Skeletal muscle tissue (tissue), 4 donors: ENCODE results near the gene UNC119B. TPM values are rescaled to one million over a fixed set of nuclear protein-coding genes. Genes with fewer than 3 reads are reported as not detected.
A peak's percentile ranks its signal among the peaks of the same experiment; 100 is the strongest.

ENCODE experiments used
- H3K27ac ChIP-seq: one replicate; pipeline ENCODE4 v1.7.0; 2013; ENCODE audit warnings: mild to moderate bottlenecking, low read depth, low read length, inconsistent platforms
- H3K27me3 ChIP-seq, 3 donors: one replicate each; pipeline ENCODE4 v1.7.0; 2013; ENCODE audit warnings: low read length in 3 of 3; ENCODE audit not compliant: control insufficient read depth in 3 of 3, insufficient read depth in 3 of 3
- H3K36me3 ChIP-seq, 3 donors: one replicate each; pipeline ENCODE4 v1.7.0; 2013; ENCODE audit warnings: low read length in 3 of 3; ENCODE audit not compliant: control insufficient read depth in 3 of 3, insufficient read depth in 3 of 3
- H3K4me1 ChIP-seq, 3 donors: one replicate each; pipeline ENCODE4 v1.7.0; 2013; ENCODE audit warnings: low read length in 3 of 3, mild to moderate bottlenecking in 3 of 3; ENCODE audit not compliant: control insufficient read depth in 3 of 3, insufficient read depth in 3 of 3
- H3K4me3 ChIP-seq, 3 donors: one replicate each; pipeline ENCODE4 v1.7.0; 2013; ENCODE audit warnings: low read length in 3 of 3
- H3K9ac ChIP-seq, 3 donors: one replicate each; pipeline ENCODE4 v1.7.0; 2013; ENCODE audit warnings: low read length in 3 of 3, mild to moderate bottlenecking in 3 of 3, moderate library complexity in 2 of 3, low read depth in 1 of 3
- H3K9me3 ChIP-seq, 3 donors: one replicate each; pipeline ENCODE4 v1.7.0; 2013; ENCODE audit warnings: low read length in 3 of 3; ENCODE audit not compliant: control insufficient read depth in 3 of 3
- total RNA-seq: library from RNA; depleted of rRNA; stranded (reverse); fragments of >200 nt; gene quantifications from one replicate; pipeline ENCODE4 v1.2.3, GENCODE V29; 2014
- donor health status: Osteomylitis.

Gene UNC119B
- total RNA-seq, 1 donor from 2014 or later, result 7.3 TPM

DNA sequence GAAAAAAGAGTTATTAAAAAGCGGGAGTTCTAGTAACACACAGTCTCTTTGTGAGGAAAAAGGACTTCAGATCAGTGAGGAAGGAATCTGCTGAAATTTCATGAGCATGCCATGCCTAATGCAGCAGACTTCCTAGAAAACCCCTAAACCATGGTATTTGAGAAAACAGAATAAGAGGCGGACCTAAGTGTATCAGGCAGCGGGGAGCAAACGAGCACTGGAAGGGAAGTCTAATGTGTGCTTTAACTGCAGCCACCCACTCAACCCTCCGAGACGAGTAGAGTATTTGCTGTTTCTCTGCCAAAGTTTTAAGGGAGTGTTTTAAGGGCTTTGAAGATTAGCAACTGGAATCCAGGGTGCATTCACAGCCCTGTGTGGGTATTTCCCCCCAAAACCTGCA lies 51.8 kb downstream of the UNC119B start:
- peak overlapping the region; percentile 18 to 85 (median 71) for H3K9ac ChIP-seq

DNA sequence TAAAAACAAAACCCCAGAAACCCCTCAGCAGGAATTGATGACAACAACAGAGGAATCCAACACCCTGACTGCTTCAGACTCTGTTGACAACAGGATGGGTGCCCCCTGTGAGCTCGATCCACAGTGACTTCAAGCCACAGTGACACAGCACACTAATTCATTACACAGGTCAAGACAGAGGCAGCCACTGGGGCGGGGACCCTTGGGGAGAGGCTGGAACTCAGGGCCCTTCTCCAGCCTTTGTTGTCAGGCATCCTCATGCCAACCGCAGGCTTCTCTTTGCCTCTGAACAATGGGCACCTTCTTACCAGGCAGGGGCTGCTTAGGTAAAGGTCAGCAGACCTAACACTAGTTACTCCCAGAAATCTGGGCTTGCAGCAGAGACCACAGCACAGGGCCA lies 53.0 kb downstream of the UNC119B start:
- H3K4me1 ChIP-seq, result peaks cover 34 to 43% (median 37%) of the 10 kb centered on the region in 3 donors
- no peak overlapping the region for H3K4me3 ChIP-seq
- no peaks in the 10 kb centered on the region for H3K9me3 ChIP-seq
- no peaks in the 10 kb centered on the region for H3K27me3 ChIP-seq
- peak overlapping the region; percentile 41 for H3K27ac ChIP-seq
- no peak overlapping the region for H3K9ac ChIP-seq
- peaks cover 37 to 38% (median 37%) of the 10 kb centered on the region in 3 donors for H3K36me3 ChIP-seq

More for the DNA sequence above, 51.8 kb downstream of the UNC119B start:
- Histone ChIP-seq H3K36me3 (peaks cover 25 to 29% (median 27%) of the 10 kb centered on the region in 3 donors), H3K4me1 (peaks cover 40 to 55% (median 43%) of the 10 kb centered on the region in 3 donors), H3K27ac (peak overlapping the region; percentile 87), H3K4me3 (peak overlapping the region in 2 of 3 donors; percentile 50 to 71), H3K27me3 (no peaks in the 10 kb centered on the region), H3K9me3 (no peaks in the 10 kb centered on the region)

DNA sequence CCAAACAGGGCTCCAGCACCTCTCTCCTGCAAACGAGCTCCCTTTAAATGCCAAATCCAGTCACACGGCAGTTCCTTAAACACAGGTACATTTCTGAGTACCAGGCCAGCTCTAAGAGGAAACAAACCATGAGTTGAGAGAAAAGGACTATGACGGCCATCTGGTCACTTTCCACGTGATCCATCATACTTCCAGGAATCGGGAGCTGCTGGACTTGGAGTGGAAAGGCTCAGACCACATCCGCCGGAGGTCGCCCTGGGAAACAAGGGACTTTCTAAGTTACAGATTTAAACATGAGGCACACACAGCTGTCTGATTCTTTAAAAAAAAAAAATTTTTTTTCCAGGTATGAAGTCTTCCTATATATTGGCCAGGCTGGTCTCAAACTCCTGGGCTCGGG lies 54.6 kb downstream of the UNC119B start:
- H3K4me1 ChIP-seq, result peaks cover 24 to 29% (median 28%) of the 10 kb centered on the region in 3 donors
- peaks cover 44 to 45% (median 45%) of the 10 kb centered on the region in 3 donors for H3K36me3 ChIP-seq
- no peak overlapping the region for H3K9ac ChIP-seq
- H3K27ac ChIP-seq, result no peak overlapping the region
- no peaks in the 10 kb centered on the region for H3K27me3 ChIP-seq
- no peaks in the 10 kb centered on the region for H3K9me3 ChIP-seq
- H3K4me3 ChIP-seq, result no peak overlapping the region

DNA sequence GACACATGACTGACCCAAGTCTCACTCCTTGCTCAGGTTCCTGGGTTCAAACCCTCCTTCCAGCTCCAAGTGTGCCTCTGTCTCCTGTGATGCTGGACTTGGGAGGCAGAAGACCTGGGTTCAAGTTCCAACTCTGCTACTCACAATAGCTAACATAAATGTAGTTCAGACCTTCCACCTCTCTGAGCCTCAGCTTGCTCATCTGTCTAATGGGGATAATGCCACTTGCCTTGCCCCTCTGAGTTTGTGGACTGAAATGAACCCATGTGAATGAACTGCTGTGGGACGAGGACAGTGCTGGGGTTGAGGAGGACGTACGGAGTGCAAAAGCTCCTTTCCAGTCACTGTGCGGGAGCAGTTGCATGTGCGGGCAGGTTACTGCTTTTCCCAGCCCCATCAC lies 56.3 kb downstream of the UNC119B start:
- Histone ChIP-seq H3K9ac (no peak overlapping the region), H3K4me1 (peaks cover 8 to 12% (median 11%) of the 10 kb centered on the region in 3 donors), H3K9me3 (no peaks in the 10 kb centered on the region), H3K27ac (no peak overlapping the region), H3K36me3 (peaks cover 42 to 49% (median 45%) of the 10 kb centered on the region in 3 donors), H3K27me3 (no peaks in the 10 kb centered on the region), H3K4me3 (no peak overlapping the region)

DNA sequence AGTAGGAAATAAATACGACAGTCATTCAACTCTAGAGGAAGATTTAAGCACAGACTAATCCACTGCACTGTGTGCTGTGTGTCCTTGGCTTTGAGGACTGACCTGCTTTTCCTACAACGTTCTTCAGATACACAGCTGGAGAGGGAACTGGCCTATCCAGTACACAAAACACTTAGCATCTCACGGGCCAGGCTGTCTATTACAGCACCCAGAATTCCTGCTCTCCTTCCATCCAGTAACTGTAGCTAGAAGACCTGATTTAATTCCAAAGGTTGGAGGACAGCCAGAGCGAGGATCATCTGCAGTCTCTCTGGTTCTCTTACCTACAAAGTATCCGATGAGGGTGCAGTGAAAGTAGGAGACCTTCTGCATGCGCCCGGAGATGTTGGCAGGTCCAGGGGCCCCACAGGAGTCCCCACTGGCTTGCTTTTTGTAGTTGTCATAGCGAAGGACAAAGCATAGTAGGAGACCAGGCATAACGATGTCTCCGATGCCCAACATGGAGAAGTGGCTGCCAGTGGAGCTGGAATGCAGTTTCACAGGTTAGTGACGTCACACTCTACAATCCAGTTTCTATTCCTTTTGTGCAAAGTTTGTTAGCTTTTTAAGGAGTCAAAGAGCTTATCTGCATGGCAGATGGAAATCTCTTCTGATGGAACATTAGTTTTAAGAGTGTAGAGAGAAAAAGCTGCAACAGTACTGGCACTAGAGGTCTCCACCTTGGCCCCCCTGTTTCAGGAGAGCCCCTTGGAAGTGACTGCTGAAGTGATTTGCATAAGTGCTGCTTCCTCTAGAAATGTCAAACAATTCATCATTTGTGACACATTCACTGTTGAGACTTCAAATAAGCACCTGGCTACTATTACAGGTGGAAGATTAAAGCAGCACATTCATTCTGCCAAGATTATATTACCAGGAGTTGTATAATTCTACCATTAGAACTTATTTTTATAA lies 57.1 kb downstream of the UNC119B start:
- no peak overlapping the region for H3K9ac ChIP-seq
- H3K27me3 ChIP-seq, result no peaks in the 10 kb centered on the region
- peaks cover 42 to 50% (median 45%) of the 10 kb centered on the region in 3 donors for H3K36me3 ChIP-seq
- H3K4me3 ChIP-seq, result no peak overlapping the region
- no peaks in the 10 kb centered on the region for H3K9me3 ChIP-seq
- H3K27ac ChIP-seq, result no peak overlapping the region
- H3K4me1 ChIP-seq, result peaks cover 2 to 6% (median 3%) of the 10 kb centered on the region in 3 donors

DNA sequence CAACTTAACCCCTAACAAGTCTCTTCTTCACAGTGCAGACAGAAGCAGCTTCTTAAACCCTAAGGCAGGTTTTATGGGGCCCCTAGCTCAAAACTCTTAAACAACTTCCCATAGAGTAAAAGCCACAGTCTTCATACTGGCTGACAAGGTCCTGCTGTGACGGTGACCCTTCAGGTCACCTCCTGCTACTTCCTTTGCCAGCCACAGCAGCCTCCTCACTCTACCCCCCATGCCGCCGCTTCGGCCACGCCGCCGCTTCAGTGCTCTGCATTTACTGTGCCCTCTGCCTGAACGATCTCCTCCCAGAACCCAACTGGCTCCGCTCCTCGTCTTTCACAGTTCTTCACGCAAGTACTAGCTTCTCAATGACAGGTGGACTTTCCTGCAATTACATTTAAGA lies 60.8 kb downstream of the UNC119B start:
- no peaks in the 10 kb centered on the region for H3K9me3 ChIP-seq
- H3K4me1 ChIP-seq, result peaks cover 13 to 16% (median 14%) of the 10 kb centered on the region in 3 donors
- peaks cover 25 to 34% (median 32%) of the 10 kb centered on the region in 3 donors for H3K36me3 ChIP-seq
- H3K4me3 ChIP-seq, result no peak overlapping the region
- no peaks in the 10 kb centered on the region for H3K27me3 ChIP-seq
- no peak overlapping the region for H3K27ac ChIP-seq
- H3K9ac ChIP-seq, result no peak overlapping the region

Other genes starting within 250 kb of the UNC119B start
- 79.9 TPM for gene SRSF9, start 240.7 kb upstream of the UNC119B start, total RNA-seq
- 162 TPM for gene DYNLL1, start 214.3 kb upstream of the UNC119B start, total RNA-seq
- 29.7 TPM for gene COQ5, start 181.3 kb upstream of the UNC119B start, total RNA-seq
- gene RNF10, start 176.1 kb upstream of the UNC119B start, total RNA-seq, result 118 TPM
- gene POP5, start 129.1 kb upstream of the UNC119B start, total RNA-seq, result 29.2 TPM
- gene CABP1, start 69.8 kb upstream of the UNC119B start, total RNA-seq, result 0.52 TPM
- 50.6 TPM for gene MLEC, start 23.3 kb upstream of the UNC119B start, total RNA-seq
- 14.1 TPM for gene ACADS, start 15.4 kb downstream of the UNC119B start, total RNA-seq
- gene SPPL3, start 193.9 kb downstream of the UNC119B start, total RNA-seq, result 10.4 TPM